Lung (tissue), 16 donors: ENCODE data around the gene LSM4. TPM values are rescaled to one million over a fixed set of nuclear protein-coding genes. Genes with fewer than 3 reads are reported as not detected.
A peak's percentile ranks its signal among the peaks of the same experiment; 100 is the strongest.

ENCODE experiments used
- ATAC-seq: fragments of 200-7000 bp; cut with Tn5 transposase; one replicate; pipeline ENCODE4 v1.9.1; 2020; ENCODE audit warnings: moderate number of reproducible peaks; ENCODE audit not compliant: insufficient read depth, low FRiP score
- DNase-seq, 3 donors: peaks; one replicate each; pipeline ENCODE4 v3.0.0-alpha.2; 2013 to 2017
- H3K27ac ChIP-seq, 2 donors: one replicate each; pipeline ENCODE4 v1.5.1; 2013; ENCODE audit warnings: mild to moderate bottlenecking in 2 of 2, moderate library complexity in 2 of 2, control low read depth in 1 of 2, inconsistent platforms in 1 of 2, low read depth in 1 of 2, low read length in 1 of 2
- H3K27me3 ChIP-seq, 3 donors: one replicate each; pipeline ENCODE4 v1.5.1; 2013; ENCODE audit warnings: low read length in 2 of 3; ENCODE audit not compliant: control insufficient read depth in 3 of 3, insufficient read depth in 3 of 3
- H3K36me3 ChIP-seq, 4 donors: one replicate each; pipeline ENCODE4 v1.5.1; 2013; ENCODE audit warnings: low read length in 4 of 4, mild to moderate bottlenecking in 1 of 4, moderate library complexity in 1 of 4; ENCODE audit not compliant: control insufficient read depth in 4 of 4, insufficient read depth in 4 of 4
- H3K4me1 ChIP-seq, 5 donors: one replicate each; pipeline ENCODE4 v1.5.1; 2013; ENCODE audit warnings: low read length in 5 of 5, mild to moderate bottlenecking in 2 of 5, moderate library complexity in 1 of 5; ENCODE audit not compliant: control insufficient read depth in 5 of 5, insufficient read depth in 5 of 5
- H3K4me3 ChIP-seq: one replicate; pipeline ENCODE4 v1.5.1; 2013; ENCODE audit warnings: mild to moderate bottlenecking, control low read depth, moderate library complexity
- H3K9ac ChIP-seq, 2 donors: one replicate each; pipeline ENCODE4 v1.5.1; 2013; ENCODE audit warnings: low read length in 2 of 2, control low read depth in 1 of 2; ENCODE audit not compliant: insufficient read depth in 1 of 2
- H3K9me3 ChIP-seq, 4 donors: one replicate each; pipeline ENCODE4 v1.5.1; 2013; ENCODE audit warnings: low read length in 3 of 4, mild to moderate bottlenecking in 1 of 4, moderate library complexity in 1 of 4; ENCODE audit not compliant: control insufficient read depth in 4 of 4, insufficient read depth in 3 of 4
- WGBS, 2 donors: extraction: QIAGEN DNeasy Blood & Tissue Kit; methylation state at CpG; one replicate each; pipeline ENCODE4 v1.1.7; 2013; 5-methylcytosine and 5-hydroxymethylcytosine counted together
- long read RNA-seq, 5 donors: transcript quantifications; one replicate each; lab custom pipeline, GENCODE V29; 2026
- polyA plus RNA-seq, 2 donors: library from polyadenylated mRNA; stranded (reverse); fragments of 200-250 nt; gene quantifications; one replicate each; pipeline ENCODE4 v1.2.1, GENCODE V29; 2013
- total RNA-seq, 2 donors: library from RNA; depleted of rRNA in 1 of 2; stranded (reverse); fragments of >200 nt in 1 of 2; gene quantifications; one replicate each; pipeline ENCODE4 v1.2.1, GENCODE V29; 2014 to 2021
- TF ChIP-seq, protein P1 (sequence below): IDR thresholded peaks from 2 replicates; pipeline ENCODE4 v1.5.1; 2012; ENCODE audit warnings: mild to moderate bottlenecking; ENCODE audit errors: control extremely low read depth, extremely low read depth
- donor health status: control.
- donor health status: control.
- donor health status: Bipolar disorder and iron deficiency.
- donor health status: healthy.
- donor health status: DM: yes; HTN: yes; CAD: no.

LSM4 gene
- 100 to 1,000 TPM in 1 of 2 donors, 10 to 100 TPM in 1; 67.7 to 114 TPM for total RNA-seq
- polyA plus RNA-seq: 100 to 1,000 TPM; 114 to 217 TPM
- long read RNA-seq, donor 1, transcript LSM4-203 (5 exons, 1,908 nt): major isoform, 83 of 96 reads
- long read RNA-seq, donor 1, partial matches to known transcripts: 10 of 96 reads
- long read RNA-seq, donor 1, other reads (novel, unspliced or antisense): 0 of 96 reads
- long read RNA-seq, donor 2, transcript LSM4-203 (5 exons, 1,908 nt): major isoform, 36 of 48 reads
- long read RNA-seq, donor 2, partial matches to known transcripts: 8 of 48 reads
- long read RNA-seq, donor 2, other reads (novel, unspliced or antisense): 0 of 48 reads
- long read RNA-seq, donor 3, transcript LSM4-203 (5 exons, 1,908 nt): major isoform, 32 of 32 reads
- long read RNA-seq, donor 3, partial matches to known transcripts: 0 of 32 reads
- long read RNA-seq, donor 3, other reads (novel, unspliced or antisense): 0 of 32 reads
- long read RNA-seq, donor 4, transcript LSM4-203 (5 exons, 1,908 nt): major isoform, 42 of 115 reads
- long read RNA-seq, donor 4, partial matches to known transcripts: 70 of 115 reads
- long read RNA-seq, donor 4, other reads (novel, unspliced or antisense): 0 of 115 reads
- long read RNA-seq, donor 5, transcript LSM4-203 (5 exons, 1,908 nt): major isoform, 122 of 140 reads
- long read RNA-seq, donor 5, partial matches to known transcripts: 14 of 140 reads
- long read RNA-seq, donor 5, other reads (novel, unspliced or antisense): 0 of 140 reads

DNA sequence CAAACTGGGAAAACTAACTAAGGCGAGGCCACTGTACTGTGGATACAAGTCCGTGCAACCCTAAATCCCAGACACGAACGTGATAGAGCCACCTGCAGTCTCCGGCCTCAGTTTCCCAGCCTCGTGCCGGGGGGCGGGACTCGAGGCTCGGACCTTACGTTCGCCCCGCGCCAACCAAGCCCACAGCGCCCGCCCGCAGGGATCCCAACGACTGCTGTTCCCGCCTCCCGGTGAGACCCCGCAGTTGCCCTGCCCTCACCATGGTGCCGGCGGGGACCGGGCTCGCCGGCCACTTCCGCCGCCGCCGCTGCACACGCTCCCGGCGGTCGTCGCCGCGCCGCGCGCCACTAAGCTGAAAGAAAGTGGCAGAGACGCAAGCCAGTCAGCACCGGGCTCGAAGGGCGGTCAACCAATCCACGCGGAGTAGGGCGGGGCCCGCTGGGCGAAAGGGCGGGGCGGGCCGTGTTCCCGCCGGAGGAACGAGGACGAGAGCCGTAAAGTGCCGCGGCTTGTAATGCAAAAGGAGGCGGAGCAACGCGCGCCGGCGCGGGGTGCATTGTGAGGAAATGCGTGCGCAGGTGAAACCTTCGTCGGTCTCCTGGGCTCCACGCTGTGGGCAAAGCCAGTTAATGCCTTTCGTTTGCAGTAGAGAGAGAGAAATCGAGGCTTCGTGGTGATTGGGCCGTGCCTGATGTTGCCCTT is at the start of gene LSM4:
TSS of gene LSM4 (minus strand) at position 318 of the 702 bp plus-strand sequence. CDS start at position 262, 56 bp downstream.
- Histone ChIP-seq H3K27ac (peak within 1 kb of the TSS; percentile 93 to 98), H3K4me1 (peaks cover 4 to 28% (median 15%) of the 10 kb centered on the region in 5 donors), H3K9ac (peak within 1 kb of the TSS; percentile 91 to 98), H3K36me3 (no peaks in the 10 kb centered on the region), H3K27me3 (no peaks in the 10 kb centered on the region), H3K4me3 (peak within 1 kb of the TSS; percentile 78), H3K9me3 (no peaks in the 10 kb centered on the region)
- TF ChIP-seq, protein P1, sequence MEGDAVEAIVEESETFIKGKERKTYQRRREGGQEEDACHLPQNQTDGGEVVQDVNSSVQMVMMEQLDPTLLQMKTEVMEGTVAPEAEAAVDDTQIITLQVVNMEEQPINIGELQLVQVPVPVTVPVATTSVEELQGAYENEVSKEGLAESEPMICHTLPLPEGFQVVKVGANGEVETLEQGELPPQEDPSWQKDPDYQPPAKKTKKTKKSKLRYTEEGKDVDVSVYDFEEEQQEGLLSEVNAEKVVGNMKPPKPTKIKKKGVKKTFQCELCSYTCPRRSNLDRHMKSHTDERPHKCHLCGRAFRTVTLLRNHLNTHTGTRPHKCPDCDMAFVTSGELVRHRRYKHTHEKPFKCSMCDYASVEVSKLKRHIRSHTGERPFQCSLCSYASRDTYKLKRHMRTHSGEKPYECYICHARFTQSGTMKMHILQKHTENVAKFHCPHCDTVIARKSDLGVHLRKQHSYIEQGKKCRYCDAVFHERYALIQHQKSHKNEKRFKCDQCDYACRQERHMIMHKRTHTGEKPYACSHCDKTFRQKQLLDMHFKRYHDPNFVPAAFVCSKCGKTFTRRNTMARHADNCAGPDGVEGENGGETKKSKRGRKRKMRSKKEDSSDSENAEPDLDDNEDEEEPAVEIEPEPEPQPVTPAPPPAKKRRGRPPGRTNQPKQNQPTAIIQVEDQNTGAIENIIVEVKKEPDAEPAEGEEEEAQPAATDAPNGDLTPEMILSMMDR: peak; percentile 6
- DNase-seq (peak; percentile 98 to 99 (median 99)), ATAC-seq (peak; percentile 97)
- WGBS, 2 donors: 0% methylated on average over 71 to 75 of the region's 75 CpGs

DNA sequence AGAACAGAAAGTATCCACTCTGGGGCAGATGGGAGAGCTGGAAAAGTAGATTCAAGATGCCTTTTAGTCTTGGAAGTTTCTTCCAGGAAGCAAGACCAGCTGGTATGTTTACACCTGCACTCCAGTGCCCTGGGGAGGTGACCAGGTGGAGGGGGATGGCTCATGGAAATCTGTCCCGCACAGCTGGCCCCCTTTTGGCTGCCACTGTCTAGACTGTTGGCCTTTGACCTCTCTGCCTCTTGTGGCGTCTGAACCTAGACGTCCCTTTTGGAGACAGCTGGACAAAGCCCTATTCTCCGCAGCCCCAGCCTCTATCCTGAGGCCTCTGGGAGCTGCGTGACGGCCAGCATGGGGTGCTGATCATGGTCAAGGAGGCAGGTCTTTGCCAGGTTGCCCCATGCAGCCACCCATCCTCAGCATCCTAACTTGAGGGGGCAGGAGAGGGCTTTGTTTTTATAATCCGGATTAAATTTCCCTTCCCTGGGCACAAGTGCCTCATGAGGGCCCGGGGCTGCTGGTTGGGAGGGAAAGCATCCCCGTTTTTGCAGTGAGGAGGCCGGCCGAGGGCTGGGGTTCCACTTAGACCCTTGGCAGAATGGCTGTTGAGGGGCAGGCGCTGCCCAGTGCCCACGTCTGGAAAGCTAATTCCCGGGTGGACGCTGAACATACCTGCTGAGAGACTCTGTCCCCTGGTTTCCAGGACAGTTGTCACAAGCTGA is 45.8 kb upstream of the LSM4 start:
- Histone ChIP-seq H3K27ac (peak overlapping the region in 1 of 2 donors; percentile 62), H3K4me3 (no peak overlapping the region), H3K4me1 (peaks cover 0 to 25% (median 8%) of the 10 kb centered on the region in 5 donors), H3K27me3 (no peaks in the 10 kb centered on the region), H3K9me3 (no peaks in the 10 kb centered on the region), H3K36me3 (peaks cover 0 to 2% (median 0%) of the 10 kb centered on the region in 4 donors), H3K9ac (no peak overlapping the region)
- ATAC-seq: no peak
- 80 to 86% methylated on average over 15 of the region's 15 CpGs for WGBS, 2 donors
- TF ChIP-seq, protein P1: no peak
- no peak for DNase-seq

GRCh38 chr19:18366021-18366435 is 43.2 kb upstream of the LSM4 start:
- H3K4me3 ChIP-seq: no peak overlapping the region
- 78 to 82% methylated on average over 2 of the region's 2 CpGs for WGBS, 2 donors
- peak overlapping the region; percentile 35 to 90 for H3K27ac ChIP-seq
- no peaks in the 10 kb centered on the region for H3K27me3 ChIP-seq
- peaks cover 0 to 23% (median 8%) of the 10 kb centered on the region in 5 donors for H3K4me1 ChIP-seq
- no peak for DNase-seq
- no peak overlapping the region for H3K9ac ChIP-seq
- ATAC-seq: no peak
- H3K9me3 ChIP-seq: no peaks in the 10 kb centered on the region
- peaks cover 0 to 3% (median 1%) of the 10 kb centered on the region in 4 donors for H3K36me3 ChIP-seq
- TF ChIP-seq, protein P1: no peak
